Mucosa of descending colon (tissue), 3 donors: ENCODE measurements around the gene WBP1L. TPM values are rescaled to one million over a fixed set of nuclear protein-coding genes. Genes with fewer than 3 reads are reported as not detected.

Source experiments
- ATAC-seq: fragments of 200-7000 bp; cut with Tn5 transposase; one replicate; pipeline ENCODE4 v1.9.1; 2020; ENCODE audit warnings: mild to moderate bottlenecking, moderate library complexity
- DNase-seq, 3 donors: peaks; one replicate each; pipeline ENCODE4 v3.0.0-alpha.2; 2020
- H3K36me3 ChIP-seq: fragments of 200-600 bp; one replicate; pipeline ENCODE4 v1.8.0; 2021; ENCODE audit warnings: low read depth, mild to moderate bottlenecking
- H3K4me1 ChIP-seq: fragments of 200-600 bp; one replicate; pipeline ENCODE4 v1.8.0; 2021; ENCODE audit warnings: low read depth, mild to moderate bottlenecking
- H3K4me3 ChIP-seq: fragments of 200-600 bp; one replicate; pipeline ENCODE4 v1.8.0; 2021; ENCODE audit warnings: mild to moderate bottlenecking
- H3K9me3 ChIP-seq: fragments of 200-600 bp; one replicate; pipeline ENCODE4 v1.8.0; 2021; ENCODE audit warnings: mild to moderate bottlenecking
- CTCF ChIP-seq: fragments of 200-600 bp; IDR thresholded peaks from one replicate; pipeline ENCODE4 v1.8.0; 2022; ENCODE audit warnings: antibody characterized with exemption, mild to moderate bottlenecking
- intact Hi-C, 2 donors: fragments of 100-400 bp; cut with DNase I in 1 of 2; cut with micrococcal nuclease in 1 of 2; formaldehyde crosslinking; loops; one replicate each; pipeline versions ENCODE4 v1.11.0 to v1.11.1; 2022; cut with DNase I, micrococcal nuclease
- total RNA-seq, 3 donors: library from RNA; stranded (reverse); fragmentation: NEBNext Ultra II Directional in 2 of 3; extraction: Animal tissue kit (Norgen Biotek cat#: 25700) in 2 of 3; gene quantifications; one replicate each; pipeline versions ENCODE4 v1.2.1 to v1.2.4, GENCODE V29; 2021 to 2023
- donor health status: DM: no; HTN: no; CAD: no; lungs with moderate emphysema.
- donor health status: DM: no; HTN: no; CAD: no.
- donor health status: DM: no; HTN: yes; CAD: no.

WBP1L gene
- total RNA-seq, 3 donors from 2014 or later, result 38.9 to 61.3 (median 51.0) TPM

DNA sequence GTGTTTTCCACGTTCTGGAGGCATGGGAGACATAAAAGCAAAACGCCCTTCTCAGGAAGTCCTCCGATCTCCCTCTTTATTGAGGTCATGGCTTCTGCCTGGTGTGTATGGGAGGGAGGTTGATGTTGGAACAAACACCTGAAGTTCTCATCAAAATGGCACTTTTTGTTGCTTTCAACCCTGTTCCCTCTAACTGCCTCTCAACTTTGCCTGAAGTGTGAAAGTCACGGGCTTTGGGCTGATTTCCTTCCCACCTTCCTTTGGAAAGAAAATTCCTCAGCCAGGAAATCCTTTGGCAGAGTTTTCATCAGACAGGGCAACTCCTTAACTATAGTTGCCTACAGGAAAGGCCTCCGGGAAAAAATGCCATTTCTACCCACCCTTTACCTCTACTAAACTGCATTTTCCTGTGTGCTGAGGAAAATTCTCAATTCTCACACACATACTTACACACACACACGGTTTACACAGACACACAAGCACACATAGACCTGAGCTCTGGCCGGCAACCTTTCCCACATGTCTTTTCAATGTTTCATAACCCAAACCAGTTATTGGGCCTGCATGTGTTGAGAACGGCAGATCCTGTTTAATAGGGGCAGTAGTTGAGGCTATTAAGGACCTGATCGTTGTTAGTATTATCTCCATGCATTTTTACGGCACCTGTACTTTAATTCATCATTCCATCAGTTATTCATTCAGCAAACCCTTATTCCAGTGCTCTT, 57.0 kb downstream of the WBP1L start:
- peaks cover 19% of the 10 kb centered on the region for H3K4me1 ChIP-seq
- no peaks in the 10 kb centered on the region for H3K36me3 ChIP-seq
- no peaks in the 10 kb centered on the region for H3K9me3 ChIP-seq
- ATAC-seq, result no peak
- no peak for TF ChIP-seq CTCF
- H3K4me3 ChIP-seq, result no peak overlapping the region
- intact Hi-C loops, result no loop called here
- DNase-seq, result no peak

DNA sequence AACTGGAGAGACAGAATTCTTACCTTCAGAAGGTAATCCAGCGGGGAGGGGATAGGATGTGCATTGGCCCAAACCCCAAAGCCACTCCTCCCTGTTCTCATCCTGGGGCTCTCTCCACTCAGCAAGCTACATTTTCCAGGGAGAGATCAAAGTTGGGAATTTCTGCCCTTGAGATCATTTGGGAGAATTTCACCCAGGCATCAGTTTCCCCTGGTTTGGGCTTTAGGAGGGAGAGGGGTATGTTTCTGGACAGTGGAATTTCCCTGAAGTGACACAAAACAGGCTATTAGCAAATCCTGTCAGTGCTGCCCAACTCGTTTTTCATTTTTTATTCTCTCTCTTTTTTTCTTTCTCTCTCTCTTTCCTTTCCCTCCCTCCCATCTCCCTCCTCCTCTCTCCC, 57.7 kb downstream of the WBP1L start:
- intact Hi-C loops, result no loop called here
- ATAC-seq (no peak), DNase-seq (no peak)
- no peak for TF ChIP-seq CTCF
- Histone ChIP-seq H3K4me1 (peaks cover 14% of the 10 kb centered on the region), H3K36me3 (no peaks in the 10 kb centered on the region), H3K9me3 (no peaks in the 10 kb centered on the region), H3K4me3 (no peak overlapping the region)

GRCh38 chr10:102801978-102802377, 58.2 kb downstream of the WBP1L start:
- Histone ChIP-seq H3K4me1 (peaks cover 9% of the 10 kb centered on the region), H3K36me3 (no peaks in the 10 kb centered on the region), H3K9me3 (no peaks in the 10 kb centered on the region), H3K4me3 (no peak overlapping the region)
- DNase-seq (no peak), ATAC-seq (peak; percentile 42)
- intact Hi-C loops, result no loop called here
- TF ChIP-seq CTCF, result no peak

DNA sequence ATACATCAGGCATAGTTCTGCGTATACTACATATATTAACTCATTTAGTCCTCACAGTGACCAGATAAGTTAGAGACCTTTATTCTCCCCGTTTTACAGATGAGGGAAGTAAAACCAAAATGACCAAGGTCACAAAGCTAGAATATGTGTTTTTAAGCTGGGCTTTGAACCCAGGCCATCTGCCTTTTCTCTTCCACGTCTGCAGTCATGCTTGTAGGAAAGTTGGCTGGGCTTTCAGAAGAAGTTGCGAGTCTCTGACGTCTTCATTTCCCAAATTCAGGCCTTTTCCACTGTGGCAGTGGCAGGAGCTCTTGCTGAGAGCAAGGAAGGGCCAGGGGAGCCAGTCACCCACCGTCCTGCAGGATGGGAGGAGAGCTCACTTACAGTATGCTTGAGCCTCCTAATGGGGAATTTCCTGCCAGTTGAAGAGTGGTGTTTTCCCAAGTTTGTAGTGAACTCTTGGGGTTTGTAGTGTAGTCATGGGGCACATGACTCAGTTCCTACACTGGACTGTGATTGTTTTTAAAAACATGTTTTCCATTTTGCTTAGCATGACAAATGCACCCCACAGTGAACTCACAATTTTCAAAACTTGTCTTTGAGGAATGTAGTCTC, 59.3 kb downstream of the WBP1L start:
- Histone ChIP-seq H3K4me1 (peaks cover 9% of the 10 kb centered on the region), H3K4me3 (no peak overlapping the region), H3K36me3 (no peaks in the 10 kb centered on the region), H3K9me3 (no peaks in the 10 kb centered on the region)
- DNase-seq (peak in 1 of 3 donors; percentile 65), ATAC-seq (peak; percentile 62)
- intact Hi-C loops, result no loop called here
- TF ChIP-seq CTCF, result no peak

DNA sequence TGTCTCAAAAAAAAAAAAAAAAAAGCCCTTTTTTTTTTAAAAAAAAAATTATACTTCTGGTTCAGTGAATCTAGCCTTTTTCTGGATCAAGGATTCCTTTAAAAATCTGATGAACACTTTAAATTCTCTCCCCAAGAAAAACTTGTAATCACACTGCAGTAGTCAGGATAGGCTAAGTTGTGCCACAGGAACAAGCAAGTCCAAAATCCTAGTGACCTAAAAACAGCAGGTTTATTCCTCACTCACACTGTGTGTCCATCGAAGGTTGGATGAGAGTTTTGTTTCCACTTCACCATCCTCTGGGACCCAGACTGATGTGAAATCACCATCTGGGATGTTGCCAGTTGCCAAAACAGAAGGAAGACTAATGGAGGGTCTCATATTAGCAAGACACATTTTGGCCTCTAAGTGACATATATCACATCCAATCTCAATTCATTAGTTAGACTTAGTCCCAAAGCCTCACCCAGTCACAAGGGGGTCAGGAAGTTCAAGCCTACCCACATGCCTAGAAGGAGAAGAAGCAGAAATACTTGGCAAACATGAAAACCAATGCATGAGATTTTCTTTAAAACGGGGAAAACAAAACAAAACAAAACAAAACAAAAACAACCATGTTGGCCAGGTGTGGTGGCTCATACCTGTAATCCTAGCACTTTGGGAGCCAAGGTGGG, 60.8 kb downstream of the WBP1L start:
- no peak for ATAC-seq
- Histone ChIP-seq H3K4me3 (no peak overlapping the region), H3K4me1 (peaks cover 9% of the 10 kb centered on the region), H3K9me3 (no peaks in the 10 kb centered on the region), H3K36me3 (no peaks in the 10 kb centered on the region)
- intact Hi-C loops, result no loop called here
- DNase-seq, result no peak
- no peak for TF ChIP-seq CTCF
